A673 (cell line): ENCODE results near the gene CTSW. TPM values are rescaled to one million over a fixed set of nuclear protein-coding genes. Genes with fewer than 3 reads are reported as not detected.
A peak's percentile ranks its signal among the peaks of the same experiment; 100 is the strongest.

Experiments
- BruUV-seq: library from RNA; stranded (reverse); fragments of 400-500 nt; replicated peaks from 2 replicates; lab custom pipeline; 2021; lab: Mats Ljungman, UMichigan
- CTCF ChIA-PET: fragments of 300-600 bp; sonication (Branson Sonifier 250); formaldehyde crosslinking; loops from one replicate; lab custom pipeline; 2022; ENCODE audit warnings: antibody characterized with exemption; lab: Charles Lee
- POLR2A ChIA-PET: fragments of 300-600 bp; sonication (Branson Sonifier 250); formaldehyde crosslinking; loops from one replicate; lab custom pipeline; 2022; ENCODE audit warnings: antibody characterized with exemption; ENCODE audit not compliant: low non-redundant PET; lab: Charles Lee
- DNase-seq: peaks from one replicate; pipeline ENCODE4 v3.0.0-alpha.2; 2015; ENCODE audit warnings: low spot score
- H3K27ac ChIP-seq: fragments of 200-600 bp; sonication (generic); 2 replicates; pipeline ENCODE4 v1.5.1; 2016; ENCODE audit warnings: mixed run types, low read depth, mild to moderate bottlenecking, mixed read lengths, antibody characterized with exemption, low read length; ENCODE audit not compliant: poor library complexity, severe bottlenecking
- H3K27me3 ChIP-seq: fragments of 200-600 bp; sonication (generic); replicated peaks from 2 replicates; pipeline ENCODE4 v1.6.1; 2017; ENCODE audit warnings: mixed run types, low read depth, mild to moderate bottlenecking, mixed read lengths, antibody characterized with exemption, low read length; ENCODE audit not compliant: insufficient read depth, poor library complexity
- H3K36me3 ChIP-seq: fragments of 200-600 bp; sonication (generic); 2 replicates; pipeline ENCODE4 v1.6.1; 2016; ENCODE audit warnings: mixed run types, mild to moderate bottlenecking, mixed read lengths, antibody characterized with exemption, low read length; ENCODE audit not compliant: insufficient read depth, poor library complexity, severe bottlenecking
- H3K4me1 ChIP-seq: fragments of 200-600 bp; sonication (generic); 2 replicates; pipeline ENCODE4 v1.6.1; 2017; ENCODE audit warnings: mixed run types, mild to moderate bottlenecking, mixed read lengths, antibody characterized with exemption, low read length; ENCODE audit not compliant: insufficient read depth, poor library complexity, severe bottlenecking
- H3K4me3 ChIP-seq: fragments of 200-600 bp; sonication (generic); 2 replicates; pipeline ENCODE4 v1.5.1; 2016; ENCODE audit warnings: low read depth, mixed run types, mild to moderate bottlenecking, mixed read lengths, low read length; ENCODE audit not compliant: poor library complexity, severe bottlenecking
- H3K9me3 ChIP-seq: fragments of 200-600 bp; sonication (generic); 2 replicates; pipeline ENCODE4 v1.6.1; 2016; ENCODE audit warnings: mixed run types, low read depth, mild to moderate bottlenecking, mixed read lengths, antibody characterized with exemption, low read length; ENCODE audit not compliant: poor library complexity, severe bottlenecking
- CTCF ChIP-seq: fragments of 300-800, 200-600 bp; sonication (generic); conservative IDR thresholded peaks from 2 replicates; pipeline ENCODE4 v1.5.1; 2017; ENCODE audit warnings: low read depth, mild to moderate bottlenecking, antibody characterized with exemption, low read length, moderate library complexity, mixed read lengths
- EZH2 ChIP-seq: fragments of 200-600 bp; sonication (generic); IDR thresholded peaks from 2 replicates; pipeline ENCODE4 v1.6.1; 2017; ENCODE audit warnings: borderline replicate concordance, low read depth, mild to moderate bottlenecking, mixed read lengths, antibody characterized with exemption, low read length; ENCODE audit not compliant: poor library complexity, severe bottlenecking
- intact Hi-C: fragments of 100-400 bp; cut with micrococcal nuclease; formaldehyde crosslinking; loops from one replicate; pipeline ENCODE4 v1.10.0; 2022; ENCODE audit not compliant: unreplicated experiment
- total RNA-seq: library from RNA; stranded (reverse); gene quantifications from 2 replicates; pipeline ENCODE4 v1.2.3, GENCODE V29; 2021

Gene CTSW
- total RNA-seq, 1 experiment from 2014 or later, result not detected

GRCh38 chr11:65866509-65867283 lies 12.9 kb upstream of the CTSW start:
- Histone ChIP-seq H3K4me1 (peaks cover 23% of the 10 kb centered on the region), H3K36me3 (peaks cover 70% of the 10 kb centered on the region), H3K27me3 (no peaks in the 10 kb centered on the region), H3K4me3 (no peak overlapping the region), H3K27ac (peak overlapping the region; percentile 27), H3K9me3 (no peaks in the 10 kb centered on the region)
- TF ChIP-seq EZH2 (no peak), CTCF (no peak)
- BruUV-seq, result no TSS peak
- CTCF ChIA-PET, result interaction anchor here (1.1 kb wide), 1 partner anchor 22 kb away, joined by 9 read pairs; the partner anchor contains the start of gene FIBP
- POLR2A ChIA-PET, result no interaction called here
- intact Hi-C loops, result no loop called here
- DNase-seq, result no peak

GRCh38 chr11:65867284-65868071 lies 12.2 kb upstream of the CTSW start:
- Histone ChIP-seq H3K4me1 (peaks cover 18% of the 10 kb centered on the region), H3K27ac (peak overlapping the region; percentile 27), H3K36me3 (peaks cover 62% of the 10 kb centered on the region), H3K9me3 (no peaks in the 10 kb centered on the region), H3K4me3 (no peak overlapping the region), H3K27me3 (no peaks in the 10 kb centered on the region)
- TF ChIP-seq EZH2, result no peak
- ChIA-PET POLR2A (no interaction called here), CTCF (interaction anchor here (1.1 kb wide), 1 partner anchor 8 kb away, joined by 4 read pairs; the partner anchor contains the start of gene MUS81)
- BruUV-seq, result no TSS peak
- intact Hi-C loops, result no loop called here
- DNase-seq, result no peak

- Histone ChIP-seq H3K4me1 (peaks cover 23% of the 10 kb centered on the region), H3K36me3 (peaks cover 55% of the 10 kb centered on the region), H3K4me3 (no peak overlapping the region), H3K9me3 (no peaks in the 10 kb centered on the region), H3K27ac (no peak overlapping the region), H3K27me3 (no peaks in the 10 kb centered on the region)
- no peak for TF ChIP-seq EZH2
- no peak for TF ChIP-seq CTCF
- ChIA-PET CTCF (interaction anchor here (1.1 to 4.1 kb wide), 3 partner anchors 8 to 19 kb away, joined by 3 to 16 read pairs (median 4); partner anchors contain the start of gene MUS81), POLR2A (no interaction called here)
- BruUV-seq, result no TSS peak
- intact Hi-C loops, result no loop called here
- DNase-seq, result peak; percentile 73
Measured at GRCh38 chr11:65868076-65868667, 11.5 kb upstream of the CTSW start.
